ENCODE measurements around the gene RIPPLY1.

Gene RIPPLY1

GRCh38 chrX:106931831-106932491, 28.8 kb upstream of the RIPPLY1 start:
- no peaks in the 10 kb centered on the region for H3K36me3 ChIP-seq (ENCODE audit: control insufficient read depth, insufficient read depth, low read length)
- no peaks in the 10 kb centered on the region for H3K9me3 ChIP-seq (ENCODE audit: control insufficient read depth, low read length)

GRCh38 chrX:106928227-106928626, 25.1 kb upstream of the RIPPLY1 start:
- Histone ChIP-seq H3K27ac (no peak overlapping the region), H3K27me3 (ENCODE audit: control insufficient read depth, insufficient read depth, low read length) (no peaks in the 10 kb centered on the region), H3K4me2 (ENCODE audit: low read length) (no peak overlapping the region), H2AFZ (no peak overlapping the region), H3K36me3 (ENCODE audit: control insufficient read depth, insufficient read depth, low read length) (no peaks in the 10 kb centered on the region), H3K9me3 (ENCODE audit: control insufficient read depth, low read length) (no peaks in the 10 kb centered on the region), H3K9ac (no peak overlapping the region), H3K4me1 (no peaks in the 10 kb centered on the region), H3K79me2 (no peaks in the 10 kb centered on the region), H3K4me3 (ENCODE audit: low read depth, low read length) (no peak overlapping the region)
- TF ChIP-seq, protein P1, sequence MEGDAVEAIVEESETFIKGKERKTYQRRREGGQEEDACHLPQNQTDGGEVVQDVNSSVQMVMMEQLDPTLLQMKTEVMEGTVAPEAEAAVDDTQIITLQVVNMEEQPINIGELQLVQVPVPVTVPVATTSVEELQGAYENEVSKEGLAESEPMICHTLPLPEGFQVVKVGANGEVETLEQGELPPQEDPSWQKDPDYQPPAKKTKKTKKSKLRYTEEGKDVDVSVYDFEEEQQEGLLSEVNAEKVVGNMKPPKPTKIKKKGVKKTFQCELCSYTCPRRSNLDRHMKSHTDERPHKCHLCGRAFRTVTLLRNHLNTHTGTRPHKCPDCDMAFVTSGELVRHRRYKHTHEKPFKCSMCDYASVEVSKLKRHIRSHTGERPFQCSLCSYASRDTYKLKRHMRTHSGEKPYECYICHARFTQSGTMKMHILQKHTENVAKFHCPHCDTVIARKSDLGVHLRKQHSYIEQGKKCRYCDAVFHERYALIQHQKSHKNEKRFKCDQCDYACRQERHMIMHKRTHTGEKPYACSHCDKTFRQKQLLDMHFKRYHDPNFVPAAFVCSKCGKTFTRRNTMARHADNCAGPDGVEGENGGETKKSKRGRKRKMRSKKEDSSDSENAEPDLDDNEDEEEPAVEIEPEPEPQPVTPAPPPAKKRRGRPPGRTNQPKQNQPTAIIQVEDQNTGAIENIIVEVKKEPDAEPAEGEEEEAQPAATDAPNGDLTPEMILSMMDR (IDR thresholded peaks at IDR 0.05), result no peak

More at GRCh38 chrX:106931831-106932491, 28.8 kb upstream of the RIPPLY1 start:
- no peak overlapping the region for H3K9ac ChIP-seq
- no peak overlapping the region for H3K4me3 ChIP-seq (ENCODE audit: low read depth, low read length)
- H3K79me2 ChIP-seq, result no peaks in the 10 kb centered on the region
- TF ChIP-seq, protein P1 (IDR thresholded peaks at IDR 0.05), result no peak
- no peak overlapping the region for H2AFZ ChIP-seq
- H3K27me3 ChIP-seq (ENCODE audit: control insufficient read depth, insufficient read depth, low read length), result no peaks in the 10 kb centered on the region
- H3K27ac ChIP-seq, result no peak overlapping the region
- H3K4me1 ChIP-seq, result no peaks in the 10 kb centered on the region
- no peak overlapping the region for H3K4me2 ChIP-seq (ENCODE audit: low read length)

GRCh38 chrX:106927700-106928099, 24.6 kb upstream of the RIPPLY1 start:
- no peaks in the 10 kb centered on the region for H3K36me3 ChIP-seq (ENCODE audit: control insufficient read depth, insufficient read depth, low read length)
- no peaks in the 10 kb centered on the region for H3K4me1 ChIP-seq
- H3K9ac ChIP-seq, result no peak overlapping the region
- no peaks in the 10 kb centered on the region for H3K9me3 ChIP-seq (ENCODE audit: control insufficient read depth, low read length)
- no peak overlapping the region for H3K4me2 ChIP-seq (ENCODE audit: low read length)
- H3K79me2 ChIP-seq, result no peaks in the 10 kb centered on the region
- H3K4me3 ChIP-seq (ENCODE audit: low read depth, low read length), result no peak overlapping the region
- H2AFZ ChIP-seq, result no peak overlapping the region
- TF ChIP-seq, protein P1 (IDR thresholded peaks at IDR 0.05), result no peak
- no peaks in the 10 kb centered on the region for H3K27me3 ChIP-seq (ENCODE audit: control insufficient read depth, insufficient read depth, low read length)
- H3K27ac ChIP-seq, result no peak overlapping the region

GRCh38 chrX:106927023-106927422, 23.9 kb upstream of the RIPPLY1 start:
- no peaks in the 10 kb centered on the region for H3K36me3 ChIP-seq (ENCODE audit: control insufficient read depth, insufficient read depth, low read length)
- no peaks in the 10 kb centered on the region for H3K9me3 ChIP-seq (ENCODE audit: control insufficient read depth, low read length)
- H3K4me2 ChIP-seq (ENCODE audit: low read length), result no peak overlapping the region
- no peak overlapping the region for H3K4me3 ChIP-seq (ENCODE audit: low read depth, low read length)
- H3K4me1 ChIP-seq, result no peaks in the 10 kb centered on the region
- TF ChIP-seq, protein P1 (IDR thresholded peaks at IDR 0.05), result no peak
- H3K27ac ChIP-seq, result no peak overlapping the region
- H3K27me3 ChIP-seq (ENCODE audit: control insufficient read depth, insufficient read depth, low read length), result no peaks in the 10 kb centered on the region
- H2AFZ ChIP-seq, result no peak overlapping the region
- no peak overlapping the region for H3K9ac ChIP-seq
- H3K79me2 ChIP-seq, result no peaks in the 10 kb centered on the region

DNA sequence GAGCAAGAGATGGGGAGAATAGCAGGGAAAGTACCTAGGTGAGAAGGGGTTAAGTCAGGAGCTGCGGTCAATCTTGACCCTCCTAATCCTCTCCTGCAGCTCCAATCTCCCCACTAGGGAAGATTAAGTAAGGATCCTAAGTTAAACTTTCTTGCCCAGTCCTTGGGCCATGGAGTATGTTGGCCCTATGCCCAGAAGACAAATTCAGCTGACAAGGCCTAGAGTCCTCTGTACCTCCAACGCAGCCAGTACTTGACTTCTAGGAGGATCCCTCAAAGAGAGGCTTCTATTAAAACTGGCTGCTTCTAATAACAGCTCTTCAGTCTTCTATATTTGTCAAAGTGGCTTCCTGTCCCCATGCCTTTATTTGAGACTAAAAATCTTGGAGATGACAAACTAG, 18.5 kb upstream of the RIPPLY1 start:
- H3K9ac ChIP-seq, result no peak overlapping the region
- TF ChIP-seq, protein P1 (IDR thresholded peaks at IDR 0.05), result no peak
- H3K36me3 ChIP-seq (ENCODE audit: control insufficient read depth, insufficient read depth, low read length), result no peaks in the 10 kb centered on the region
- no peaks in the 10 kb centered on the region for H3K9me3 ChIP-seq (ENCODE audit: control insufficient read depth, low read length)
- H2AFZ ChIP-seq, result no peak overlapping the region
- H3K27ac ChIP-seq, result no peak overlapping the region
- no peaks in the 10 kb centered on the region for H3K79me2 ChIP-seq
- no peak overlapping the region for H3K4me2 ChIP-seq (ENCODE audit: low read length)
- no peaks in the 10 kb centered on the region for H3K4me1 ChIP-seq
- no peaks in the 10 kb centered on the region for H3K27me3 ChIP-seq (ENCODE audit: control insufficient read depth, insufficient read depth, low read length)
- no peak overlapping the region for H3K4me3 ChIP-seq (ENCODE audit: low read depth, low read length)

Measured in parathyroid adenoma (tissue), 2 donors.